ENCODE results near the gene STARD8.

Gene STARD8

GRCh38 chrX:68718443-68718820 lies 71.0 kb downstream of the STARD8 start:
- in situ Hi-C loops (cut with HindIII; ENCODE audit: low pct_unique_long_range_greater_than_20kb, low sequenced_read_pairs): no loop called here
- no peak for DNase-seq (ENCODE audit: low read depth in 1 of 2, low spot score in 1 of 2)

GRCh38 chrX:68719181-68719903 lies 71.9 kb downstream of the STARD8 start:
- in situ Hi-C loops (cut with HindIII; ENCODE audit: low pct_unique_long_range_greater_than_20kb, low sequenced_read_pairs): no loop called here
- no peak for DNase-seq (ENCODE audit: low read depth in 1 of 2, low spot score in 1 of 2)
- no peak for TF ChIP-seq JUND (IDR thresholded peaks at IDR 0.05; ENCODE audit: low read depth)

More at GRCh38 chrX:68718443-68718820, 71.0 kb downstream of the STARD8 start:
- TF ChIP-seq JUND (IDR thresholded peaks at IDR 0.05; ENCODE audit: low read depth): no peak

- in situ Hi-C loops (cut with HindIII; ENCODE audit: low pct_unique_long_range_greater_than_20kb, low sequenced_read_pairs): no loop called here
- no peak for DNase-seq (ENCODE audit: low read depth in 1 of 2, low spot score in 1 of 2)
- no peak for TF ChIP-seq JUND (IDR thresholded peaks at IDR 0.05; ENCODE audit: low read depth)
Observed at GRCh38 chrX:68719904-68720614, 72.6 kb downstream of the STARD8 start.

GRCh38 chrX:68720851-68721250 lies 73.4 kb downstream of the STARD8 start:
- DNase-seq (ENCODE audit: low read depth in 1 of 2, low spot score in 1 of 2): no peak
- in situ Hi-C loops (cut with HindIII; ENCODE audit: low pct_unique_long_range_greater_than_20kb, low sequenced_read_pairs): no loop called here
- no peak for TF ChIP-seq JUND (IDR thresholded peaks at IDR 0.05; ENCODE audit: low read depth)

GRCh38 chrX:68721546-68721945 lies 74.1 kb downstream of the STARD8 start:
- TF ChIP-seq JUND (IDR thresholded peaks at IDR 0.05; ENCODE audit: low read depth): no peak
- DNase-seq (ENCODE audit: low read depth in 1 of 2, low spot score in 1 of 2): no peak
- in situ Hi-C loops (cut with HindIII; ENCODE audit: low pct_unique_long_range_greater_than_20kb, low sequenced_read_pairs): no loop called here

- TF ChIP-seq JUND (IDR thresholded peaks at IDR 0.05; ENCODE audit: low read depth): no peak
- in situ Hi-C loops (cut with HindIII; ENCODE audit: low pct_unique_long_range_greater_than_20kb, low sequenced_read_pairs): no loop called here
- DNase-seq (ENCODE audit: low read depth in 1 of 2, low spot score in 1 of 2): no peak
Observed at GRCh38 chrX:68721991-68722860, 74.8 kb downstream of the STARD8 start.

- in situ Hi-C loops (cut with HindIII; ENCODE audit: low pct_unique_long_range_greater_than_20kb, low sequenced_read_pairs): no loop called here
- DNase-seq (ENCODE audit: low read depth in 1 of 2, low spot score in 1 of 2): no peak
- no peak for TF ChIP-seq JUND (IDR thresholded peaks at IDR 0.05; ENCODE audit: low read depth)
Observed at GRCh38 chrX:68723491-68724155, 76.2 kb downstream of the STARD8 start.

GRCh38 chrX:68724531-68725020 lies 77.1 kb downstream of the STARD8 start:
- no peak for DNase-seq (ENCODE audit: low read depth in 1 of 2, low spot score in 1 of 2)
- in situ Hi-C loops (cut with HindIII; ENCODE audit: low pct_unique_long_range_greater_than_20kb, low sequenced_read_pairs): no loop called here
- TF ChIP-seq JUND (IDR thresholded peaks at IDR 0.05; ENCODE audit: low read depth): no peak

- no peak for DNase-seq (ENCODE audit: low read depth in 1 of 2, low spot score in 1 of 2)
- in situ Hi-C loops (cut with HindIII; ENCODE audit: low pct_unique_long_range_greater_than_20kb, low sequenced_read_pairs): no loop called here
- no peak for TF ChIP-seq JUND (IDR thresholded peaks at IDR 0.05; ENCODE audit: low read depth)
Observed at GRCh38 chrX:68725756-68726365, 78.4 kb downstream of the STARD8 start.

- DNase-seq (ENCODE audit: low read depth in 1 of 2, low spot score in 1 of 2): no peak
- TF ChIP-seq JUND (IDR thresholded peaks at IDR 0.05; ENCODE audit: low read depth): no peak
- in situ Hi-C loops (cut with HindIII; ENCODE audit: low pct_unique_long_range_greater_than_20kb, low sequenced_read_pairs): no loop called here
Observed at GRCh38 chrX:68726366-68726765, 78.9 kb downstream of the STARD8 start.

- DNase-seq (ENCODE audit: low read depth in 1 of 2, low spot score in 1 of 2): no peak
- no peak for TF ChIP-seq JUND (IDR thresholded peaks at IDR 0.05; ENCODE audit: low read depth)
- in situ Hi-C loops (cut with HindIII; ENCODE audit: low pct_unique_long_range_greater_than_20kb, low sequenced_read_pairs): no loop called here
Observed at GRCh38 chrX:68727696-68728095, 80.2 kb downstream of the STARD8 start.

GRCh38 chrX:68728186-68728585 lies 80.7 kb downstream of the STARD8 start:
- in situ Hi-C loops (cut with HindIII; ENCODE audit: low pct_unique_long_range_greater_than_20kb, low sequenced_read_pairs): no loop called here
- no peak for DNase-seq (ENCODE audit: low read depth in 1 of 2, low spot score in 1 of 2)
- TF ChIP-seq JUND (IDR thresholded peaks at IDR 0.05; ENCODE audit: low read depth): no peak
